Stimulated activated CD4-positive, alpha-beta T cell treated with anti-CD3 and anti-CD28 coated beads, Interleukin-4, amount 100 ng/mL, for 1 hour (primary cell): Measurements from ENCODE around the gene ARRDC2.
"Not testable (repeated sequence)": the region's sequence is repeated elsewhere in the genome, so short reads cannot be mapped to it uniquely, and the experiment has no call there.

Experiments used
- DNase-seq: peaks from one replicate; pipeline ENCODE4 v3.0.0-alpha.2; 2020

Gene ARRDC2

DNA sequence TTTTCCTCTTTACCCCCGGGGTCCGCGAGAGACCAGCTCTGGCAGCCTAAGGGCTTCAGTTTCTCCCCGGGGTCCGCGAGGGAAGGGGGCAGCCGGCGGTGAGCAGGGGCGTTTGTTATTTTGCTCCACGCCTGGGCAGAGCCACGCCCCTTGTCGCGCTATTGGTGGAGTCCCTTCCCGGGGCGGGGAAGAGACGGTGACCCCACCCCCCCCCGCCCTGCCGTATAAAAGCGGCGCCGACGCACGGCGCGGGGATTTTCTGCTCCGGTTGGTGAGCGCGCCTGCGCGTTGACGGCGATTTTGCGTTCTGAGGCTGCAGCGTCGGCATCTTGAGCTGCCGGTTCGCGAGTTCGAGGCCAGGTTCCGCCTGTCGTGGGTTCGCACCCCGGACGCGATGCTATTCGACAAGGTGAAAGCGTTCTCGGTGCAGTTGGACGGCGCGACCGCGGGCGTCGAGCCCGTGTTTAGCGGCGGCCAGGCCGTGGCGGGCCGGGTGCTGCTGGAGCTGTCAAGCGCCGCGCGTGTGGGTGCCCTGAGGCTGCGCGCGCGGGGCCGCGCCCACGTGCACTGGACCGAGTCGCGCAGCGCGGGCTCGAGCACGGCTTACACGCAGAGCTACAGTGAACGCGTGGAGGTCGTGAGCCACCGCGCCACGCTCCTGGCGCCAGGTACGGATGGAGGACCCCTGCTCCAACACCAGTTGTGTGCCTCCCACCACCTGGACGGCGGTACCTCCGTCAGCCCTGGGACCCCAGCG, at the start of gene ARRDC2:
TSS of gene ARRDC2 (plus strand) at position 254 of the 757 bp plus-strand sequence. CDS start at position 395, 141 bp downstream.
- DNase-seq = peak; percentile 89

DNA sequence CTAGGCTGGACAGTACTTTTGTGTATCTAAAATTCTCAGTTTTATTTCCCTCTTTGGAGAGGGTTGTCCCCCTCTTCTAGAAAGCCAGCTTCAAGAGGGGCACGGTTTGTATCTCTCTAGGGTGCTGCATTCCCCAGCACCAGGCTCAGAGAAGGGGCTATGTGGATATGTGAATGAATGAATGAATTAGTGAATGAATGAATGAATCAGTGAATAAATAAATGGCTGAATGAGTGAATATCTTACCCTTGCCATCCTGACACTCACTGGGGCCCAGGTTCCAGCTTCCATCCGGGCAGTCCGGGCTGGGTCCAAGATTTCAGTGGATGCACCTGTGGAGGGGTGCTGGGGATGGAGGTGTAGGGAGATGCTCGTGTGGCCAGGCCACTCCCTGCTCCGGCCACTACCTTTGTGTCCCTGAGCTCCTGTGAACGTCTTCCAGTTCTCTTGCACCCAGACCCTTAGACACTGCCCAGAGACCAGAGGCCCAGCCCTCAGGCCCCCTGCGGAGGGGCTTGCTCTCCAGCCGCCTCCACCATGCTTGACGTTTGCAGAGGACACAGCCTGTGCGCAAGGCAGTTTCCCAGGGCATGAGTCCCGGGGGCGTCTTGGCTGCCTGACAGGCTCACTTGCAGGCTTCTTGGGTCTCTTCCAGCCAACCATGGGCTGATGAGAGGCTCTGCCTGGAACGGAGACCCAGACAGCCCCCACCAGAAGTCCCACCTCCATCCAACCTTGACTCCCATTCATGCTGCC, 43.9 kb upstream of the ARRDC2 start:
- no peak for DNase-seq

DNA sequence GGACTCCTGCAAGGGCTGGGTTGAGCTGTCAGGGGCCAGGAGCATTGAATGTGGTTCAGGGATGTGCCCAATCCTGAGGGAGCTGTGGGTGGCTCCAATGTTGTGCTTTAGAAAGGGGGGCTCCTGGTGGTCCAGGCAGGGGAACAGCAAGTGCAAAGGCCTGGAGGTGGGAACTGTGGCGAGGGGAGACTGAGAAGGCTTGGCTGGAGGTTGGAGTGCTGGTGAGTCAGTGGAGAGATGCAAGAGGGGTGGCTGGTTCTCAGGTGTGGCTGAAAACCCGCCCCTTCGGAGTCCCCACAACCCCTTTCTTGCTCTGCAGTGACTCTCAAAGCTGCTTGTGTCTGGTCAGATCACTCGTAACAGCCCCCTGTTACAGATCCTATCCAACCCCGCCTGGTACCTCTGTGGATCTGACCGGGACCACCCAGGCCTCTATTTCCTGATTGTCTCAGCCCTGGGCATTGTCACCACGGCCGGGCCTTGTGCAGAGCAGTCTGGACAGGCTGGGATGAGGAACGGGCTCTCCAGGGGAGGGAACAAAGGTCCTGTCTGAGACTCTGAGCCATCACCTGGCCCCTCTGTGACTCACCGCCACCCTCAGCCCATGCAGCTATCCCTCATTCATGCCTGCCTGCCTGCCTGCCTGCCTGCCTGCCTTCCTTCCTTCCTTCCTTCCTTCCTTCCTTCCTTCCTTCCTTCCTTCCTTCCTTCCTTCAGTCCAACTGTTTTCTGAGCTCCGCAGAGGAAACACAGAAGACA, 42.4 kb upstream of the ARRDC2 start:
- no peak for DNase-seq

DNA sequence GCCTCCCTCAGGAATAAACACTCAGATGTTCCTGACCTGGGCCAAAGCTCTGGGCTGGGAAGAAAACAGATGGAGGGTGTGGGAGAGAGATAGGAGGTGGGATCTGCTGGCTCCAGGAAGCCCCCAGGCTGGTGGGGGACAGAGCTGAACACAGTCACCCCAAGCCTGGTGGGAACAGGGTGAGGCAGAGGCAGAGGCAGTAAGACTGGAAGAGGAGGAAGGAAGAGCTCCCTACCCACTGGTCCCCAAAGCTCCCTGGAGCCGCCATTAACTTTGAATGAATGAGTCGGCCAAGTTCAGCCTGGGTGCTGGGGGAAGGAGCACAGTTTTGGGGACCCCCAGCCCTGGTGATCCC, 41.9 kb upstream of the ARRDC2 start:
- no peak for DNase-seq

DNA sequence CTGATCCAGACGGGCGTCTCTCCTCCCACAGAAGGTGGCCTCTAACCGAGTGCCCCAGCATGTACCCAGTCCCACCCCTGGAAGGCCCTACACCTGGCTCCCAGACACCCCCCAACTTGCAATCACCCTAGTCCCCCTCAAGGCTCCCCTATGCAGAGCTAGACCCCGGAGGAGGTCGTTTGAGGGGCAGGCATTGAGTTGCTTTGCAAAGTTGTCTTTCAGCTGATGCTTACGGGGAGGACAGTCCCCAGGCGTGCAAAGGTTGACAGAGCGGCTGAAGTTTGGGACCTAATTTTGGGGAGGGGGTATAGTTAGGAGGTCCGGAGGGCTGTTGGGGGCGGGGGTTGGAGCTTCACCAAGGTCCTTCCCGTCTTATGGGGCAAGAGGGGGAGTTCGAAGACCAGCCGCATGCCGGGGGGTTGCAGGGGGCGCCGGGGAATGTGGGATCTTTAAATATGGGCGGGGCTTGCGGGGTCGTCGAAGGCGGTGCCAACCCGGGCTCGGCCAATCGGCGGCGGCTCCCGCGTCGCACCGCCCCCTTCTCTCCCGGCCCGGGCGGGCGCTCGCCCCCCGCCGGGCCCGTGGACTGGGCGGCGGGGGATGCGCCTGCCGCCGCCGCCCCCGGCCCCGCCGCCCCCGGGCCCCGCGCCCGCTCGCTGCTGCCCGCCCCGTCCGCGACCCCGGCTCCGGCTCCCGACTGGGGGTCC, 41.3 kb upstream of the ARRDC2 start, which contains the start of gene KCNN1:
TSS of gene KCNN1 (plus strand) at position 558 of the 707 bp plus-strand sequence. CDS start 6,782 bp downstream, outside the sequence.
- no peak for DNase-seq

DNA sequence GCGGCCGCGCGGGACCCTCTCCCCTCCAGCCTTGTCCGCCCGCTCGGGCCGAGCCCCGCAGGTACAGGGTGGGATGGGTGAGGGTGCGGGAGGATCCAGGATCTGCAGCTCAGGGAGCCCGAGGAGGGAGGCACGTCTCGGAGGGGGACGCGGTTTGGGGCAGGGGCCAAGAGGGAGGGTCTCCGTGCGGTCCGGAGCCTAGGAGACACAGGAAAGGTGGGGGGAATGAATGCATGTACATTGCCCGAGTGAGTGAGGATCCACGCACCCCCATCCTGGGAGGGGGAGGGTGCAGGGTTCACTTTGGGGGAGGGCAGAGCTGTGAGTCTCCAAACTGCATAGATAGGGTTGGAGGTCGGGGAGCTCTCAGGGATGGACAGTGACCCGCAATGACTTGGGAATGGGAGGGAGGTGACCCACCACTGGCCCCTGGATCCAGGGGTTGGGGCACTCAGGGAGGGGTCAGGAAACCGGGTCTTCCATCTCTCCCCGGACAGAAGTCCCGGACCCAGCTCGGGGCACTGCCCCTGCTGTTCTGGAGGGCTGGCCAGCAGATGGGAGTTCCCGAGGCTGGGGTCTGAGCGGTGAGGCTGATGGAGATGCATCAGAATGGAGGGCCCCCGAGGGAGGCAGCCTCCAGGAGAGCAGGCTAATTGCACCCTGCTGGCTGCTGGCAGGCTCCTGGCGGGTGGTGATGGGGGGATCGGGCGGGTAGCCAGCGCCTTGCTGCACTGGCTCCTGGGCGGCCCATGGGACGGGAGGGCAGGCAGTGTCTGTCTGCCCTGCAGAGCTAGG, 40.5 kb upstream of the ARRDC2 start:
- no peak for DNase-seq

DNA sequence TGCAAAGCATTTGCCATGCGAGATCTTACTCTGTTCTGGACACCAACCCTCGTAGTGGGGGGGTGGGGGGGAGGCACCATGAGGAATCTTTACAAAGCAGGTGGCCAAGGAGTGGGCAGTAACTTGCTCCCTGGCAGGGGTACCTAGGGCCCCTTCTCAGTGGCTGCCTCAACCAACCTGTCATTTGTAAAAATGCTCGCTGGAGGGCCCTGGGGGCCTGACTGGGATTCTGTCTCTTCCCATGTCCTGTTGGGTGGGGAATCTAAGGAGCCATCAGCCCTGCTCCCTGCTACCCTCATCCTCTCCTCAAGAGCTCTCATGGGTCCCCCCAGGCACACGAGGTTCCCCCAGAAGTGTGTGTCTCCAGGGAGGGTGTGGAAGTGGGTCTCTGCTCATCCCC, 39.6 kb upstream of the ARRDC2 start:
- DNase-seq = no peak

DNA sequence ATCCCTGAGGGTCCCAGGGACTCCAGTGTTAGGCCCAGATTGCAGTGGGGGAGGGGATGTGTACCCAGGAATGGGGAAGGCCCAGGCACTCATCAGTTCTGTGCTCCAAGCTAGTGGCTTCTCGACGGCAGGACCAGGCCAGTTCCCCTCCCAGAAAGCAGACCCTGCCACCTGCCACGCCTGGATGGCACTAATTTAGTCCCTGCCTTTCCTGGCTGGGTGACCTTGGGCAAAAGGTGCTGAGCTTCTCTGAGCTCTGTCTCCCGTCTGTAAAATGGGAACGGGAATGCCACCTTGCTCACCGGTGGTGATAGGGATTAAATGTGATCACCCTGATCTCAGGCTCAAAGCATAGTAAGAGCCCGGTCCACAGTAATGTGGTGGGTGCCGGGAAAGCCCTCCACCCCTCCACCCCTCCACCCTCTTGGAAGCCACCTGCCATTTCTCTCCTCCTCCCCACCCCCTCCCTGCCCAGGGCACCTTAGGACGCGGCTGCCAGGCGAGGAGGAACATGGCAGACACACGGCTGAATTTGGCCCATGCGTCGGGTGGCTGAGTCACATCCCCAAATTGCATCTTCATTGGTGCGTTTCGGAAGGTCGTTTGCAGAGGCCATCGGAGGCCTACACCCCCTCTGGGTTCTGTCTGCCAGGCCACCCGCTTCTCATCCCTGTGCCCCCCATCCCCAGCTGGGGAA, 38.7 kb upstream of the ARRDC2 start:
- no peak for DNase-seq

DNA sequence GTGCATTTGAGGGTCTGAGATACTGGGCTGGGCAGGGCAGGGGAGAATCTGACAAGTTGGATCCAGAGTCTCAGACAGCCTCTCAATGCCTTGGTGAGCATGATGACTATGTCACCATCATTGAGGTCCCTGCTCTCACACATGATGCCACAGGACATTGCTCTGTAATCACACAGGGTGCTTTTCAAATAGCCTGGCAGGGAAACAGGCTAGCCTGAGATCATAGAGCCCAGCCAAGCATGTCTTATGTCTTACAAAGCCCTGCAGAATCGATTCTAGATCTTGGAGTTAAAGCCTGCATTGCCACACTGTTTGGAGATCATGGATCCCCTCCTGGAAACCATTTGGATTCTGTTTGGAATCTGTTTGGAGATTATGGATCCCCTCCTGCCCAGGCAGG, 35.7 kb upstream of the ARRDC2 start:
- DNase-seq = no peak

DNA sequence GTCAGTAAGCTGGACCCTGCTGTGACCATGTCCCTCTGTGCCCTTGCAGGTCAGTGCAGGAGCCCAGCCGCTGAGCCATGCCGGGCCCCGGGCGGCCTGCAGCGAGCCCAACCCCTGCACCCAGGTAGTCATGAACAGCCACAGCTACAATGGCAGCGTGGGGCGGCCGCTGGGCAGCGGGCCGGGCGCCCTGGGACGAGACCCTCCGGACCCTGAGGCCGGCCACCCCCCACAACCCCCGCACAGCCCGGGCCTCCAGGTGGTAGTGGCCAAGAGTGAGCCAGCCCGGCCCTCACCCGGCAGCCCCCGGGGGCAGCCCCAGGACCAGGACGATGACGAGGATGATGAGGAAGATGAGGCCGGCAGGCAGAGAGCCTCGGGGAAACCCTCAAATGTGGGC, 34.2 kb upstream of the ARRDC2 start:
- no peak for DNase-seq

DNA sequence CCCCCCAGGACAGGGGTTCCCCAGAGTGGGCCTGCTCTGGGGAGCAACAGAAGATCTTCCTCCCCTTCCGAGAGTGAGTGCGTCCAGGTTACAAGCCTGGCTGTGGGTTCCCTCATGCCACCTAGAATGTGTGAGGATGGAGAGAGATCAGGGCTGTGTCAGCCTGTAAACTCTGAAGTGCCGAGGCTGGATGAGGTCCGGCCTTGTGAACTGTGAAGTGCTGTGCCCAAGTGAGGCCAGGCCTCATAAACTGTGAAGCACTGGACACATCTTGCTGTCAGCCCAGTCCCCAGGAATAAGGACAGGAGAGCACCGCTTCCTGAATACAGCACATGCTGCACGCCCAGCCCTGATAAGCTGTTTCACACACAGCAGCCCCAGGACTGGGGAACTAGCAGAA, 33.4 kb upstream of the ARRDC2 start:
- DNase-seq = no peak

DNA sequence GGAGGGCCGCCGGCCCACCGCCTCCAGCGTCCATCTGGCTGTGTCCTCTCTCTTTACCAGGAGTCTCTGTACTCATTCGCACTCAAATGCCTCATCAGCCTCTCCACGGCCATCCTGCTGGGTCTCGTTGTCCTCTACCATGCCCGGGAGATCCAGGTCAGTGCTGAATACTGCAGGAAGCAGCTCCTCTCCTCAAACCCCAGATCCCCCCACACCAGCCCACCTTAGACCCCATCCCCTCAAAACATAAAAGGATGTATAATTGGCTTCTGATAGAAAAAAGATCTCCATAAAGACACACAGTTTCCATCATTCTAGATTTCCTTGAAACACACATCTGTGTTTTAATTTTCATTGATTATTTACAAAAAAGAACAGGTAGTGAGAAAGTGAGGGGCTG, 32.9 kb upstream of the ARRDC2 start:
- no peak for DNase-seq

DNA sequence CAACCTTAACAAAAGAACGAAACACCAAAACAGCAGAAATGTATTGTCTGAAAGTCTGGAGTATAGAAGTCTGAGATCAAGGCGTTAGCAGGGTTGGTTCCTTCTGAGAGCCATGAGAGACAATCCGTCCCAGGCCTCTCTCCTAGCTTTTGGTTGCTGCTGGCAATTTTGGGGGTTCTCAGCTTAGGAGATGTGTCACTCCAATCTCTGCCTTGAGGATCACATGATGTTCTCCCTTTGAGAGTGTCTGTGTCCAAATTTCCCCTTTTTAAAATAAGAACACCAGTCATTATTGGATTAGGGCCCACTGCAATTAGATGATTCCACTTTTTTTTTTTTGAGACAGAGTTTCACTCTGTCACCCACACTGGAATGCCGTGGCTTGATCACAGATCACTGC, 30.9 kb upstream of the ARRDC2 start:
- DNase-seq = no peak

DNA sequence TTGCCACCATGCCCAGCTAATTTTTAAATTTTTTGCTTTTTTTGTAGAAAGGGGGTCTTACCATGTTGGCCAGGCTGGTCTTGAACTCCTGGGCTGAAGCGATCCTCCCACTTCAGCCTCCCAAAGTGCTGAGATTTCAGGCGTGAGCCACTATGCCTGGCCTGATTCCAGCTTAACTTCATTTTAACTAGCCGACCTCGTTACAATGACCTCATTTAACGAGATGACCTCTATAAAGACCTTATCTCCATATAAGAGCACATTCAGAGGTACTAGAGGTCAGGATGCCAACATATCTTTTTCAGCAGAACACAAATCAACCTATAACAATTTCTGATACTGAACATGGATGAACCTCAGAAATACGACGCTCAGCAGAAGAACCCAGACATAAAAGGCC, 30.5 kb upstream of the ARRDC2 start:
- DNase-seq = no peak

DNA sequence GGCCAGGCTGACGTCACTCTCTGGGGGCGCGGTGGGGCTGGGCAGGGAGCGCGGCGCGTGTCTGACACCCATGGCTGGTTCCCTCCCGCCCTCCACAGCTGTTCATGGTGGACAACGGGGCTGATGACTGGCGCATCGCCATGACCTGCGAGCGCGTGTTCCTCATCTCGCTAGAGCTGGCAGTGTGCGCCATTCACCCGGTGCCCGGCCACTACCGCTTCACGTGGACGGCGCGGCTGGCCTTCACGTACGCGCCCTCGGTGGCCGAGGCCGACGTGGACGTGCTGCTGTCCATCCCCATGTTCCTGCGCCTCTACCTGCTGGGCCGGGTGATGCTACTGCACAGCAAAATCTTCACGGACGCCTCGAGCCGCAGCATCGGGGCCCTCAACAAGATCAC, 26.4 kb upstream of the ARRDC2 start:
- DNase-seq = no peak

DNA sequence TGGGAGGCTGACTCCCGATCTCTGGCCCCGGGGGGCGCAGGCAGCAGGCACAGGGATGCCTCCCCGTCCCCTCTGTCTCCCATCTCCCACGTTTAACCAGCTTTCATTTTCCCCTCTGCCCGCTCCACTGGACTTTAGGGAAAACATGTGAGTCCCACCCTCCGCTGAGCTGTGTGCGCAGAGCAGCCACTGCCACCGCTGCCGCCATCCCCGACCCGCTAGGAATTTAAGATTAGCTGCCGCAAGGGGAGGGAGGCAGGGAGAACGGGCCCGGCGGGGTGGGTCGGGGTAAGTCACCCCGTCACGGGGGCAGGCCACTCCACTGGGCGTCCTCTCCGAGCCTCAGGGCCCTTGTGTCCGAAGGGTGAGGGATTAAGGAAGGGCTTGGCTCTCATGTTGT, 25.5 kb upstream of the ARRDC2 start:
- DNase-seq = no peak

DNA sequence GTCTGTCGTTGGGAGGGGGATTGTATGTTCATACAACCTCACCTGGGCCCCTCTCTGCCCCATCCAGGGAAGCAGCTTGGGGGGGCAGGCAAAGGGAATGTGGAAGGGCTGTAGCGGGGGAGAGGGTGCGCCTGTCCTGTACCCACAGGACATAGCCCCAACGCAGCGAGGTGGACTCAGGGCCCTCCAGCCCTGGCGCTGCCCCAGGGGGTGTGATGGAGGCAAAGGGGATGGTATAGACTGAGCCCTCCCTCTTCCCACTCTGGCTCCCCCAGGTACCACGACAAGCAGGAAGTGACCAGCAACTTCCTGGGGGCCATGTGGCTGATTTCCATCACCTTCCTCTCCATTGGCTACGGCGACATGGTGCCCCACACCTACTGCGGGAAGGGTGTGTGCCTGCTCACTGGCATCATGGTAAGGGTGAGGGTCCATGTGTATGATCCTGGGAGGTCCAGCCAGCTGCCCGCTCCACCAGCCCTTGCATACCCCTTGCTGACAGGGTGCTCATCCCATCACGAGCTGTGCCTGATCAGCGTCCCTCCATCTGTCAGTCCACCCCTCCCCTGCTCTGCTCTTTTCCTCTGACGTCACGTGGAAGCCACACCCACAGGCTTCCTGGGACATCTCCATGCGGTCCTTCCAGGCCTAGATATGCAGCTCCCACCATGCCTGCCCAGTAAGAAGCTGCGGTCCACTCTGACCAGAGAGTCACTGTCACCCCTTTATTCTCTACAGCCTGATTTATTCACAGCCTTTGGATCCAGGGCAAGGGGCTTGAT, 22.7 kb upstream of the ARRDC2 start:
- DNase-seq = no peak

DNA sequence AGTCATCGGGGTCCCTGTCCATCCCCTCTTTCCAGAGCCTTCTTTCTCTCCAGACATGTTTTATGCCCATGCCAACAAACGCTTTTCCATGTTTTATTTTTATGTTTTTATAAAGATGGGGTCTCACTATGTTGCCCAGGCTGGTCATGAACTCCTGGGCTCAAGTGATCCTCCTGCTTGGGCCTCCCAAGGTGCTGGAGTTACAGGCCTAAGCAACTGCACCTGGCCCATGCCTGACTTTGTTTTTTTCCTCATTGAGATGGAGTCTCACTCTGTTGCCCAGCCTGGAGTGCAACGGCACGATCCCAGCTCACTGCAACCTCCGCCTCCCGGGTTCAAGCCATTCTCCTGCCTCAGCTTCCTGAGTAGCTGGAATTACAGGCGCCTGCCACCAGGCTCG, 21.4 kb upstream of the ARRDC2 start:
- DNase-seq = not testable (repeated sequence)

DNA sequence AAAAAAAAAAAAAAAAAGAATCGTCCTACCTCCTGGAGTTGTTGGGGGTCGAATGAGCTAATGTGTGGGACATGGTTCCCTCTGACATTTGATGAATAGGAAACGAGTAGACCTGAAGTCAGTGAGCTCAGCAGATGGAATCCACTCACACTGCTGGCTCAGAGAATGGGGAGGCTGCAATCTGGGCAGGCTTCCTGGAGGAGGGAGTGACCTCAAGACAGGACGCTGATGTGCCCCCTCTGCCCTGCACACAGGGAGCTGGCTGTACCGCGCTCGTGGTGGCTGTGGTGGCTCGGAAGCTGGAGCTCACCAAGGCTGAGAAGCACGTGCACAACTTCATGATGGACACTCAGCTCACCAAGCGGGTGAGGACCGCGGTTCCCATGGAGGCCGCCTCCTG, 19.8 kb upstream of the ARRDC2 start:
- DNase-seq = no peak

DNA sequence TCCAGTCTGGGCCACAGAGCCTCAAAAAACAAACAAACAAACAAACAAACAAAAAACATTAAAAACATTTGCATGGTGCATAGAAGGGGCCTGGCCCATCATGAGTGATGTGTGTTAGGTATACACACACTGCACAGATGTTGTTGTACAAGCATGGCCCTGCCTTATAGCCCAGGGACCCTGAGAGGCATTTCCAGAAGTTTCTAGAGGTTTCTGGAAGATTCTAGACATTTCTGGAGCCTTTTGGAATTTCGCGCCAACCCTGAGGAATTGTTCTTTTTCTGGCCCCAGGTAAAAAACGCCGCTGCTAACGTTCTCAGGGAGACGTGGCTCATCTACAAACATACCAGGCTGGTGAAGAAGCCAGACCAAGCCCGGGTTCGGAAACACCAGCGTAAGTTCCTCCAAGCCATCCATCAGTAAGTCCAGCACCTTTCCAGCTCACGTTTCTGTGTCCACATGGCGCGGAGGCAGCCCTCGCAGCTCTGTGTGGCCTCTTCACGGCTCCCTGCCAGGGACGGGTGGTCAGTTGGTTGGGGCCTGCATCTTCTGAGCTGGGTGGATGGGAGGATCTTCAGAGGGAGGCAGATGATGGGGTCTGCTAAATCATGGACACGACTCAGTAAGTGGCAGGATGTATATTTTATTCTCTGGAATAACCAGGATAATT, 18.4 kb upstream of the ARRDC2 start:
- no peak for DNase-seq
